GM13976 (cell line): Measurements from ENCODE around the gene SYCE3.
"Not testable (repeated sequence)": the region's sequence is repeated elsewhere in the genome, so short reads cannot be mapped to it uniquely, and the experiment has no call there.

ENCODE experiments used
- DNase-seq: peaks from one replicate; pipeline ENCODE4 v3.0.0; 2012; ENCODE audit warnings: low spot score
- in situ Hi-C: fragments of 300-500 bp; cut with MboI; formaldehyde crosslinking; loops from one replicate; pipeline ENCODE4 v1.12.0; 2022; ENCODE audit warnings: low sequenced_read_pairs, mixed read lengths, inconsistent platforms; ENCODE audit not compliant: unreplicated experiment
- TF ChIP-seq, protein P1 (sequence below): IDR thresholded peaks from 2 replicates; pipeline ENCODE4 v1.5.1; 2012; ENCODE audit warnings: borderline replicate concordance, mild to moderate bottlenecking; ENCODE audit not compliant: insufficient read depth; ENCODE audit errors: extremely low read depth, missing control alignments, control extremely low read depth

SYCE3 gene

DNA sequence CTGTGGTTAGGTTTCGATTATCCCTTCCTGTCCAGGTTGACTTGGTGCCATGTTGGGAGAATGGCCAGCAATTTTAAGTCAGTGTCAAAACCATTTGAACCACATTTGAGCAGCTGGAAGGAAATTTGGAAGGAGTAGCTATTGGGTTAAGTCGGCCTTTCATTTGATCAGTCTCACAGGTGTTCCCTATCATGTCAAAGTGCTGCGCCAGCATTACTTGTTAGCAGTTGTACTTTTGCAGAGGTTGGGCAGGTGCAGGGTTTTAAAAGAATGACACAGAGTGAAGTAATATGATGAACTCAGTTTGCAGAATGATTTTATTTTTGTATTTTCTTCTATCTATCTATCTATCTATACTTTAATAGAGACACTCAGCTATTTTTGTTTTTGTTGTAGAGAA lies 26.5 kb downstream of the SYCE3 start:
- TF ChIP-seq, protein P1, sequence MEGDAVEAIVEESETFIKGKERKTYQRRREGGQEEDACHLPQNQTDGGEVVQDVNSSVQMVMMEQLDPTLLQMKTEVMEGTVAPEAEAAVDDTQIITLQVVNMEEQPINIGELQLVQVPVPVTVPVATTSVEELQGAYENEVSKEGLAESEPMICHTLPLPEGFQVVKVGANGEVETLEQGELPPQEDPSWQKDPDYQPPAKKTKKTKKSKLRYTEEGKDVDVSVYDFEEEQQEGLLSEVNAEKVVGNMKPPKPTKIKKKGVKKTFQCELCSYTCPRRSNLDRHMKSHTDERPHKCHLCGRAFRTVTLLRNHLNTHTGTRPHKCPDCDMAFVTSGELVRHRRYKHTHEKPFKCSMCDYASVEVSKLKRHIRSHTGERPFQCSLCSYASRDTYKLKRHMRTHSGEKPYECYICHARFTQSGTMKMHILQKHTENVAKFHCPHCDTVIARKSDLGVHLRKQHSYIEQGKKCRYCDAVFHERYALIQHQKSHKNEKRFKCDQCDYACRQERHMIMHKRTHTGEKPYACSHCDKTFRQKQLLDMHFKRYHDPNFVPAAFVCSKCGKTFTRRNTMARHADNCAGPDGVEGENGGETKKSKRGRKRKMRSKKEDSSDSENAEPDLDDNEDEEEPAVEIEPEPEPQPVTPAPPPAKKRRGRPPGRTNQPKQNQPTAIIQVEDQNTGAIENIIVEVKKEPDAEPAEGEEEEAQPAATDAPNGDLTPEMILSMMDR, result no peak
- no peak for DNase-seq
- in situ Hi-C loops, result no loop called here

DNA sequence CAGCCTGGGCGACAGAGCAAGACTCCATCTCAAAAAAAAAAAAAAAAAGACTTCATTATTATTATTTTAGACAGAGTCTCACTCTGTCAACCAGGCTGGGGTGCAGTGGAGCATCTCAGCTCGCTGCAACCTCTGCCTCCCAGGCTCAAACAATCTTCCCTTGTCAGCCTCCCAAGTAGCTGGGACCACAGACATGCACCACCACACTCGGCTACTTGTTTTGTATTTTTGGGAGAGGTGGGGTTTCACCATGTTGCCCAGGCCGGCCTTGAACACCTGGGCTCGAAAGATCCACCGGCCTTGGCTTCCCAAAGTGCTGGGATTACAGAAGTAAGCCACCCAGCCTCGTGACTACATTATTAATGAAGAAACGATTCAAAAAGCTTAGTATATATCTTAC lies 27.6 kb downstream of the SYCE3 start:
- in situ Hi-C loops, result no loop called here
- DNase-seq, result no peak
- TF ChIP-seq, protein P1, result no peak

DNA sequence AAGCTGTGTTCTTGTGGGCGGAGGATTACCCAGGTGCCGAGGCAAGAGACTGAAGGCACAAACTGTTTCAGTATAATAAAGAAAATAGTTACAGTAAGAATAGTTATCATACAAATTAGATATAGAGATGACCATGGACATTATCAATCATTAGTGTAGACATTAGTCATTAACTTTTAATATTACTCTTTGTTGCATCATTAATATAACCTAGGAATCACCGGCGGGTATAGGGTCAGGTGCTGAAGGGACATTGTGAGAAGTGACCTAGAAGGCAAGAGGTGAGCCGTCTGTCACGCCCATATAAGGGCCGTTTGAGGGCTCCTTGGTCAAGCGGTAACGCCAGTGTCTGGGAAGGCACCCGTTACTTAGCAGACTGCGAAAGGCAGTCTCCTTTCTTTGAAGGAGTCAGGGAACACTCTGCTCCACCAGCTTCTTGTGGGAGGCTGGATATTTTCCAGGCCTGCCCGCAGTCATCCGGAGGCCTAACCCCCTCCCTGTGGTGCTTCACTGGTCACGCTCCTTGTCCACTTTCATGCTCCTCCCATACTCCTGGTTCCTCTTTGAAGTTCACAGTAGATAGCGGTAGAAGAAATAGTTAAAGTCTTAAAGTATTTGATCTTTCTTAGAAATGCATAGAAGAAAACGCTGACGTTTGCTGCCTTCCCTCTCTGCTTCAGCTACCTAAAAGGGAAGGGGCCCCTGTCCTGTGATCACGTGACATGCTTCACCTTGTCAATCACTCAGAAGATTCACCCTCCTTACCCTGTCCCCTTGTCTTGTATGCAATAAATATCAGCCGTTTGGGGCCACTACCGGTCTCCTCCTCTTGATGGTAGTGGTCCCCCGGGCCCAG lies 28.6 kb downstream of the SYCE3 start:
- peak; percentile 21 for DNase-seq
- in situ Hi-C loops, result not testable (repeated sequence)

DNA sequence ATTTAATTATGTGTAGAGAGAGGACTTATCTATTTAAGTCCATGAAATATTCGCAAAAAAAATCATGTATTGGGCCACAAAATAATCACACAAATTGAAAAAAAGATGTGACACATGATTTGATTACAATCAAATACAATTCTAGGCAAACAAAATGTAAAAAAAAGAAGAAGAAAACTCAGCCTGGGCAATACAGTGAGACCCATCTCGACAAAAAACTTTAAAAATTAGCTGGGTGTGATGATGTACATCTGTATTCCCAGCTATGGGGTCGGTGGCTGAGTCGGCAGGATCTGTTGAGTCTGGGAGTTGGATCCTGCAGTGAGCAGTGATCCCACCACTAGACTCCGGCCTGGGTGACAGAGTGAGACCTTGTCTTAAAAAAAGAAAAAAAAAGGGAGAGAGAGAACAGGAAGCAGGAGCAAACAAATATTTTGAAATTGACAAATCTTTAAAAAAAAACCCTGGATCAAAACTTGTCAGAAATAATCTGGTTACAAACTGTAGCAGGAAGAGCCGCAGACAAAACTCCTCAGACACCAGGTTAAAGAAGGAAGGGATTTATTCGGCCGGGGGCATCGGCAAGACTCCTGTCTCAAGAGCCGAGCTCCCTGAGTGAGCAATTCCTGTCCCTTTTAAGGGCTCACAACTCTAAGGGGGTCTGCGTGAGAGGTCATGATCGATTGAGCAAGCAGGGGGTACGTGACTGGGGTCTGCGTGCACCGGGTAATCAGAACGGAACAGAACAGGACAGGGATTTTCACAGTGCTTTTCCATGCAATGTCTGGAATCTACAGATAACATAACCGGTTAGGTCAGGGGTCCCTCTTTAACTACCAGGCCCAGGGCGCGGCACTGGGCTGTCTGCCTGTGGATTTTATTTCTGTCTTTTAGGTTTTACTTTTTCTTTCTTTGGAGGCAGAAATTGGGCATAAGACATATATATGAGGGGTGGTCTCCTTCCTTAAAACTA lies 29.6 kb downstream of the SYCE3 start:
- TF ChIP-seq, protein P1, result no peak
- in situ Hi-C loops, result no loop called here
- no peak for DNase-seq

DNA sequence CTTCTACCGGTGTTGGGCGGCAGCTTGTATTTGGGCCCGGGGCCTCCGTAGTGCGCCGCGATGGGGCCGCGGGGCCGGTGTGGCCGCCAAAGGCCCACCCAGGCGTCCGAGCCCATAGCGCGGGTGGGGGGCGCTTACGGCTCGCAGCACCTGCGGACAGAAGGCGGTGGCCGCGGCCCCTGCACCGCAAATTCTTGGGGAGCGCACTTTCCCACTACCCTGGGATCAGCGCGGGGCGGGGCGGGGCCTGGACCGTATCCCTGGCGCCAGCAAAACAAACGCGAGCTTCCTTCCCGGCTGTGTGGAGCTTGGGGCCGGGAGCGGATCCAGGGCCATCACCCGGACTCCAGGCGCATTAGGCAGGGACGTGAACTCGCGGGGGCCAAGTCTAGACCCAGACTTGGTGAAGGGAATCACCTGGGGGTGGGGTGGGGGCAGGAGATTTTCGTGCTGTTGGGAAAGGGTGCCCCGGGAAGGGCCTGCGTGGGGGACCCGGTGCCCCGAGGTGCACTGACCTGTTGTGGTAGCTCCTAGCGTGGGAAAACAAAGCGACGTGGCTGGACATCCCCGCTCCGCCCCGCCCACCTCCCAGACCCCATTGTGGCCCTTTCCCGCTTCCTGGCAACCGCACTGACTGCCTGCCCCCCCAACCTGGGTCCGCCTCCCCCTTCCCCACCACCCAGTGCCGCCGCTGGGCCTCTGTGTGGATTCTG lies 30.6 kb downstream of the SYCE3 start:
- TF ChIP-seq, protein P1, result no peak
- in situ Hi-C loops, result no loop called here
- DNase-seq, result no peak

DNA sequence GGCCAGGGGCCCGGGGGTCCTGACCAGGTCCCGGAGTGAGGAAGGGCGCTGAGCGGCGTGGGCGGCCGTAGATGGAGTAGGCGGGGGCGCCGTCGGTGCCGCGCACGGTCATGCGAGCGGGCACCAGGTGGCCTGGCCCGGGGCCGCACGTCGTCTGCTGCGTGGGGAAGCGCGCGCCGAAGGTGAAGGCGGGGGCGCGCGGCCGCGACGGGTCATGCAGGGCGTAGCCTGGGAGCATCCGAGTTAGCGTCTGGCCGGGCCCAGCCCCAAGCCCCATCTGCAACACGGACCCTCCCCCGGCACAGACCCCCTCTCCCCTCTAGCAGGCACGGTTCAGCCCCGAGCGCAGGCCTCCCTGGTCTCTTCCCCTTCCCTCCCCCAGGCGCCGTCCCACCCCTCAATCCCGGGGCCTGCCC lies 31.2 kb downstream of the SYCE3 start:
- peak; percentile 77 for DNase-seq
- TF ChIP-seq, protein P1, result no peak
- in situ Hi-C loops, result no loop called here
